ENCODE measurements around the gene C11orf42. TPM values are rescaled to one million over a fixed set of nuclear protein-coding genes. Genes with fewer than 3 reads are reported as not detected.

Gene C11orf42
- total and polyA plus RNA-seq, 2 donors (not counting 3 experiments of a cell fraction or from before 2014, with no cell fraction given): not detected

DNA sequence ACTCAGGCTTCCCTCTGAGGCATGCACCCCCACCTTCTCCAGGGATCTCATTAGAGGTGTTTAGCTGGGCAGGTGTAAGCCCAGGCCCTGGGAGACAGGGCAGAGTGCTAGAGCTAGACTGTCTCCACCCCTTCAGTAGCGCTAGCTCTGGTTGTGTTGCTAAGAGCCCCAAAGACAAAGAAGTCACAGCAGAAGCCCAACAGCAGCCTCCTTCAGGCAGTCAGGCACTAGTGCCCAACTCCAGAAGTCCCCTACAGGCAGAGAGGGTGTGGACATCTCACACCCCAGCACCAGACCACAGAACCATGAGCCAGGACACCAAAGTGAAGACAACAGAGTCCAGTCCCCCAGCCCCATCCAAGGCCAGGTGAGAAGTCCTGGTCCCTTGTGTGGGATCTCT is 33.5 kb downstream of the C11orf42 start, which contains the start of gene CNGA4:
CNGA4 (plus strand) TSS at position 188 of the 400 bp plus-strand sequence; CDS start at position 306, 118 bp downstream.
- ChIA-PET CTCF (interaction anchor here (0.8 to 2.2 kb wide), 3 partner anchors 12 to 124 kb away, joined by 5 to 9 read pairs (median 5); no protein-coding TSS in a partner anchor), POLR2A (no interaction called here)
- intact Hi-C loops (cut with micrococcal nuclease) (loop anchor here (10.0 kb wide), 2 partner anchors 644 to 1634 kb away; partner anchors contain the start of genes TRIM6 and TRIM68), dilution Hi-C loops (cut with MboI; ENCODE audit: extremely low pct_ligation_motif_present, low sequenced_read_pairs) (no loop called here)
- BruUV-seq (replicated peaks): no TSS peak
- Histone ChIP-seq H3K9me3 (replicated peaks; ENCODE audit: control insufficient read depth, insufficient read depth, low read length) (no peaks in the 10 kb centered on the region), H3K27ac (ENCODE audit: insufficient read depth, low read depth, low read length) (no peak within 1 kb of the TSS), H3K4me2 (ENCODE audit: insufficient read depth, low read length) (no peak within 1 kb of the TSS), H3K9ac (replicated peaks; ENCODE audit: extremely low read depth, insufficient read depth, low read length) (no peak within 1 kb of the TSS), H3K4me1 (ENCODE audit: control insufficient read depth, extremely low read depth, insufficient read depth, low read length) (peaks cover under 1% of the 10 kb centered on the region), H4K20me1 (replicated peaks; ENCODE audit: control insufficient read depth, extremely low read depth, insufficient read depth, low read length) (no peaks in the 10 kb centered on the region), H2AFZ (ENCODE audit: low read depth, low read length) (no peak within 1 kb of the TSS), H3K36me3 (ENCODE audit: control insufficient read depth in 2 of 2, extremely low read depth in 1 of 2, insufficient read depth in 2 of 2, low read length in 2 of 2) (no peaks in the 10 kb centered on the region), H3K27me3 (ENCODE audit: control insufficient read depth in 2 of 2, insufficient read depth in 2 of 2, low read length in 2 of 2) (peaks cover 10 to 14% of the 10 kb centered on the region in 2 experiments), H3K9me1 (replicated peaks; ENCODE audit: control insufficient read depth, extremely low read depth, insufficient read depth, low read length) (no peaks in the 10 kb centered on the region), H3K79me2 (ENCODE audit: control insufficient read depth, insufficient read depth, low read length) (peaks cover 3% of the 10 kb centered on the region), H3K4me3 (replicated peaks in 1 of 3; ENCODE audit: insufficient read depth in 1 of 3, low read depth in 1 of 3, low read length in 3 of 3) (no peak within 1 kb of the TSS)
- FAIRE-seq (no peak), DNase-seq (ENCODE audit: low read depth, low spot score) (no peak)
- TF ChIP-seq FOS (IDR thresholded peaks at IDR 0.05; ENCODE audit: borderline replicate concordance, insufficient read depth, low read length): no peak
- TF ChIP-seq, protein P1, sequence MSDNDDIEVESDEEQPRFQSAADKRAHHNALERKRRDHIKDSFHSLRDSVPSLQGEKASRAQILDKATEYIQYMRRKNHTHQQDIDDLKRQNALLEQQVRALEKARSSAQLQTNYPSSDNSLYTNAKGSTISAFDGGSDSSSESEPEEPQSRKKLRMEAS (IDR thresholded peaks at IDR 0.05; ENCODE audit: insufficient read depth, insufficient read length): no peak
- no peak for TF ChIP-seq POLR2A (IDR thresholded peaks at IDR 0.05; ENCODE audit: low read depth, low read length)
- no peak for TF ChIP-seq JUN (IDR thresholded peaks at IDR 0.05; ENCODE audit: borderline replicate concordance, insufficient read depth, insufficient read length, low read depth)
- TF ChIP-seq, protein P2, sequence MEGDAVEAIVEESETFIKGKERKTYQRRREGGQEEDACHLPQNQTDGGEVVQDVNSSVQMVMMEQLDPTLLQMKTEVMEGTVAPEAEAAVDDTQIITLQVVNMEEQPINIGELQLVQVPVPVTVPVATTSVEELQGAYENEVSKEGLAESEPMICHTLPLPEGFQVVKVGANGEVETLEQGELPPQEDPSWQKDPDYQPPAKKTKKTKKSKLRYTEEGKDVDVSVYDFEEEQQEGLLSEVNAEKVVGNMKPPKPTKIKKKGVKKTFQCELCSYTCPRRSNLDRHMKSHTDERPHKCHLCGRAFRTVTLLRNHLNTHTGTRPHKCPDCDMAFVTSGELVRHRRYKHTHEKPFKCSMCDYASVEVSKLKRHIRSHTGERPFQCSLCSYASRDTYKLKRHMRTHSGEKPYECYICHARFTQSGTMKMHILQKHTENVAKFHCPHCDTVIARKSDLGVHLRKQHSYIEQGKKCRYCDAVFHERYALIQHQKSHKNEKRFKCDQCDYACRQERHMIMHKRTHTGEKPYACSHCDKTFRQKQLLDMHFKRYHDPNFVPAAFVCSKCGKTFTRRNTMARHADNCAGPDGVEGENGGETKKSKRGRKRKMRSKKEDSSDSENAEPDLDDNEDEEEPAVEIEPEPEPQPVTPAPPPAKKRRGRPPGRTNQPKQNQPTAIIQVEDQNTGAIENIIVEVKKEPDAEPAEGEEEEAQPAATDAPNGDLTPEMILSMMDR (IDR thresholded peaks at IDR 0.05; ENCODE audit: extremely low read depth in 1 of 2, insufficient read depth in 1 of 2, low read depth in 1 of 2, low read length in 2 of 2): no peak
- TF ChIP-seq POLR2AphosphoS5 (IDR thresholded peaks at IDR 0.05; ENCODE audit: insufficient read depth, low read depth, low read length): no peak
- TF ChIP-seq MYC (IDR thresholded peaks at IDR 0.05; ENCODE audit: low read depth, low read length): no peak
- no peak for TF ChIP-seq GATA2 (IDR thresholded peaks at IDR 0.05; ENCODE audit: insufficient read depth, insufficient read length, low read depth, low read length)

Data from endothelial cell of umbilical vein (primary cell).